Medulla oblongata (tissue), 1 donor: ENCODE data around the gene DYRK1A.

ENCODE experiments used
- DNase-seq: peaks from one replicate; pipeline ENCODE4 v3.0.0-alpha.2; 2015; ENCODE audit errors: extremely low spot score

The DYRK1A gene

DNA sequence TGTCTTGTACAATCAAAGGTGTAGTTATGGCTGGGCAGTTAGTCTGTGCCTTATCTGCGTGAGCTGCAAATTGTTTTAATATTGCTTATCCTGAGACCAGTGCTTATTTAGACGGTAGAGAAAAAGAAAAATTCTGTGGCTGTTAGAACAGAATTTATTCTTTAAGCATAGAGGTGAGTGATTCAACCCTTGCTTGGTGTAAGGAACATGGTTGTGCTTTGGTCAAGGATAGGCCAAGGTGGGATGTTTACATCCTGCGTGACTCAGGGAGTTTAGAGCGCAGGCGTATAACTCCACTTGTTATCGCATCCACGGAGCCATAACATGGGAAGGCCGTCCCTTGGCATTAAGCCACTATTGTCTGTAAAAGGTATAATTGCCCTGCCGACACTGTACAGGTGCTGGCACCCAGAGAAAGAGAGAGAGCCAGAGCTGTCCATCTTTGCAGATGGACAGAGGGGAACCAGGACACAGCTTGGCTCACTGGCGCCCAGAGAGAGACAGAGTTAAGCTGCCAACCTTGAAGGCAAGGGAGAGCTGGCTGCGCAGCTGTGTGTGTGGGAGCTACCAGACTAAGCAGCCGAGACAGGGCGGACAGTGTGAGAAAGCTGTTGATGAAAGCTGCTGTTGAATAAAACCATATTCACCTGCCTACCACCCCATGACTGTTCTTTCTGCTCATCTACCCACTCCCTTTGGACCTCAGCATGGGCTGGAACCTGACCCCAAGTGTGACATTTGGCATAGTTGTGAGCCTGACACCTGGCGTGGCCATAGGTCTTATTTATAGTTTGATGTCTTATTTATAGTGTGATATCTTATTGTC lies 200.4 kb downstream of the DYRK1A start:
- DNase-seq: no peak

- no peak for DNase-seq
These were observed 201.8 kb downstream of the DYRK1A start for GRCh38 chr21:37568415-37568814.

- no peak for DNase-seq
These were observed 202.3 kb downstream of the DYRK1A start for GRCh38 chr21:37568916-37569315.

- no peak for DNase-seq
These were observed 204.9 kb downstream of the DYRK1A start for GRCh38 chr21:37571442-37571841.

- no peak for DNase-seq
These were observed 207.7 kb downstream of the DYRK1A start for GRCh38 chr21:37574316-37574715.

DNA sequence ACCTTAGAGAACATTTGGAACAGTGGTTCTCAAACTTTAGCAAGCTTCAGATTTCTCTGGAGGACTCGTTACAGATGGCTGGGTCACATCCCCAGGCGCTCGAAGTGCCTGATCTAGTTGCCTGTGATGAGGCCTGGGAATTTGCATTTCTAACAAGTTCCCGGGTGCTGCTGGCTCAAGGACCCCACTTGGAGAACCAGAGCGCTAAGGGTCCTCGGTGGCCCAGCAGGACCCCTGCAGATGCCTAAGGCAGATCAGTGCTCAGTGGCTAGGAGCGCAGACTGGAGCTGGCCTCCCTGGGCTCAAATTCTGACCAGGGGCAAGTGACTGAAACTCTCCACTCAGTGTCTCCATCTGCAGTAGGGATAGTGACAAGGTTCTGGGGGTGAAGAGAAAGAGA lies 208.2 kb downstream of the DYRK1A start:
- no peak for DNase-seq

DNA sequence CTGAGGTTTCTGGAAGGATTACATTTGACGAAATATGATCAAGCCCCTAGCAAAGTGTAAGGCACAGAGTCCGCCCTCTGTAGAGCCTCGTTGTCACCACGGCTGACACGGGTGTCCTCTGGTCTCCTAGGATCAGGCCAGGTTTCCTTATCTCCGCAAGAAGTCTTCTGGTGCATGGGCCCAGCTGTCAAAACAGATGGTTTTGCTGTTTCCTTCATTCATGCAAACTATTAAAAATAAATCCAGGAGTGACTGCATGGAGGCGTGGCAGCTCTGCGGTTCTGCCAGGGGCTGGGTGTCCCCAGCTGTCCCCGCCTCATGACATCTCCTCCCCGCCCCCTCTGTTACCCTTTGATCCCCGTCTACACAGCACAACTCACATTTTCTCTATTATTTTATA lies 209.0 kb downstream of the DYRK1A start:
- no peak for DNase-seq
